ENCODE measurements around the gene HORMAD2.

HORMAD2 gene, protein sequence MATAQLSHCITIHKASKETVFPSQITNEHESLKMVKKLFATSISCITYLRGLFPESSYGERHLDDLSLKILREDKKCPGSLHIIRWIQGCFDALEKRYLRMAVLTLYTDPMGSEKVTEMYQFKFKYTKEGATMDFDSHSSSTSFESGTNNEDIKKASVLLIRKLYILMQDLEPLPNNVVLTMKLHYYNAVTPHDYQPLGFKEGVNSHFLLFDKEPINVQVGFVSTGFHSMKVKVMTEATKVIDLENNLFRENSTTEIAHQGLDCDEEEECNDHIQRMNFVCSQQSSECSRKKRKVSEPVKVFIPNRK

GRCh38 chr22:30079952-30080533, at the start of gene HORMAD2:
TSS of gene HORMAD2 (plus strand) at chr22:30080464. CDS start at chr22:30093953, 13,489 bp downstream.
- peak; percentile 33 for DNase-seq (ENCODE audit: low spot score)

- no peak for DNase-seq (ENCODE audit: low spot score)
These were observed 48.9 kb upstream of the HORMAD2 start for GRCh38 chr22:30031328-30031727.

GRCh38 chr22:30031764-30032455, 48.4 kb upstream of the HORMAD2 start:
- DNase-seq (ENCODE audit: low spot score) = no peak

- DNase-seq (ENCODE audit: low spot score) = no peak
These were observed 47.1 kb upstream of the HORMAD2 start for GRCh38 chr22:30033137-30033536.

- DNase-seq (ENCODE audit: low spot score) = no peak
These were observed 46.4 kb upstream of the HORMAD2 start for GRCh38 chr22:30033901-30034300.

DNA sequence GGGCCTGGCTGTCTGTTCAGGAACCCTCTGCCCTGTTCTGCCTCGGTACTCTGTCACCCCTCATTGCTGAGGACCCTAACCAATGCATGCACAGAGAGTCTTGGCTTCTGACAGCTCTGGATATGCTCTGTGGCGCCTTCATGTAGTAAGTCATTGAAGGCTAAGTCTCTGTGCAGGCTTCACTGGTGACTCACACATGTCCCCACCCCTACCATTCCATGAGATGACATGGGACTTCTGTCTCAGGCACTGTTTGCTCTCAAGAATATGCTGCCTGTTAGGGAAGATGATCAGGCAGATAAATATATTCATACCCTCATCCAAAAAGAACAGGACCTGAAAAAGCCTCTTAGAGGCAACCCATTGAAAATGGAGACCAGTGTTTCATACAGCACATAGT, 43.6 kb upstream of the HORMAD2 start:
- DNase-seq (ENCODE audit: low spot score) = peak; percentile 61

GRCh38 chr22:30038219-30038618, 42.0 kb upstream of the HORMAD2 start:
- DNase-seq (ENCODE audit: low spot score) = peak; percentile 62

DNA sequence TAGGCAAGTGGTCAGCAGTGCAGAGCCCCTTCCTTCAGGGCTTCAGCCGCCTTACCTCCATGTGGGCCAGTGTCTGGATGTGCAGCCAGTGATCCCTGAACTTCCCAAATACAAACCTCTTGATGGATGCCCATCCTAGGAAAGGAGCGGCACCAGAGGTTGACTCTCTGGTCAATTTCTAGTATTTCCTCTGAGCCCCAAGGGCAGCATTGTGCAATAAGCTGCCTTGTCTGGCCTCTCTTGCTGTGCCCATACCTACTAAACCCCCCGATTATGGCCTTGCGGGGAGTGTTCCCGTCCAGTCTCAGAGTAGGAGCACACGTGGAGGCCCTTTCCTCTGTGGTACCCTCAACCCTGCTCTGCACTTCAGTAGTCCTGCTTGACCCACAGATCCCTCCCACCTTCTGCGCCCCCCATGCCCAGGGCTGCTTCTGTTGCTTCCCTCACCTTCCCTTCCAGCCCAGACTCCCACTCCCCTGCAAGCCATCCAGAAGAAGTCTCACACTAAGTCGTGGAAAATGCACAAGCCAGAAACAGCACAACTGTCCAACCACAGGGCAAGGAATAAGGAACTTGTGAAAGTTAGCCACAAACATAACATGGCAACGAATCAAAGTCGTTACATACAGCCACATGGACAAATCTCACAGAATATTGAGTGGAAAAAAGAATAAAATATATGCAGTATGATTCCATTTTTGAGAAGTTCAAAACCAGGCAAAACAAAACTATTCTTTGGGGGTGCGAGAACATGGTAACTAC, 39.6 kb upstream of the HORMAD2 start:
- no peak for DNase-seq (ENCODE audit: low spot score)

DNA sequence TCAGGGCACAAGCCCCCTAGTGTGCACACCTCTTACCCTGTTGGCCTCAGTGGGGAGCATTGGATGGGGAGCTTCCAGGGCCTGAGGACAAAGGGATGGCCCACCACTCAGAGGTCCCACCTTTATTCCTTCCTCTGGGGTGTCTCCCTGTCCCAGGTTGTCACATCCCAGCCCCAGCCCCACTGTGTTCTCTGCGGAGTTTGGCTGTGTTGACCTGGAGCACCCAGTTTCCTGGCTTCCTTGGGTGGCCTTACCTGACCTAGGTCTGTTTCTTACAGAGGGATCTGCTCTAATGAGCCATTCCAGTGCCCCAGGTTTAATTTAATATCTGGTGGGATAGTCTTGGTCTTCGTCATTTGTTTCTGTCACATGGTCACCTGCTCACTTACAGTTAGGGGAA, 38.8 kb upstream of the HORMAD2 start:
- DNase-seq (ENCODE audit: low spot score) = no peak

GRCh38 chr22:30041881-30042280, 38.4 kb upstream of the HORMAD2 start:
- DNase-seq (ENCODE audit: low spot score) = no peak

GRCh38 chr22:30043161-30043560, 37.1 kb upstream of the HORMAD2 start:
- no peak for DNase-seq (ENCODE audit: low spot score)

- peak; percentile 87 for DNase-seq (ENCODE audit: low spot score)
These were observed 35.9 kb upstream of the HORMAD2 start for GRCh38 chr22:30044369-30044768.

DNA sequence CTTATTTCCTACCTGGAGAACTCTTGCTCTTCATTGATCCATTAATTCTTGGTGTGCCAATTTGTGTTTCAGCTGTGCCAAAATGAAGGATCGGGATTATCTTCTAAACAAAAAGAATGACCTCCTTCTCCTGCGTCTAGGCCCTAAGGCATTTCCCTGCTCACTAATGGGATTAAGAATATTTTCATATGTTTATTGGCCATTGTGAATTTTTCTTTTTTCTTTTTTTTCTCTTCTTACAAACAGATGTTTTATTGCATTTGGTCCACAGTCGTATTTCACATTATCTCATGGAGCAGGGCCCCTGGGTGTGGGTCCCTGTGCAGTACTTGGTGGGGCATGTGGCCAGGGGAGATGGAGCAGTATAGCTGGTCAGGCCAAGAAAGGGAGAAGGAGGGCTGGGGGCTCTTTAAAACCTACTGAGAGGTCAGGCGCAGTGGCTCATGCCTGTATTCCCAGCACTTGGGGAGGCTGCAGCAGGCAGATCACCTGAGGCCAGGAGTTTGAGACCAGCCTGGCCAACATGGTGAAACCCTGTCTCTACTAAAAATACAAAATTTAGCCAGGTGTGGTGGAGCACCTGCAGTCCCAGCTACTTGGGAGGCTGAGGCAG, 35.3 kb upstream of the HORMAD2 start:
- no peak for DNase-seq (ENCODE audit: low spot score)

- no peak for DNase-seq (ENCODE audit: low spot score)
These were observed 34.8 kb upstream of the HORMAD2 start for GRCh38 chr22:30045494-30045887.

GRCh38 chr22:30045901-30046715, 34.2 kb upstream of the HORMAD2 start:
- DNase-seq (ENCODE audit: low spot score) = no peak

DNA sequence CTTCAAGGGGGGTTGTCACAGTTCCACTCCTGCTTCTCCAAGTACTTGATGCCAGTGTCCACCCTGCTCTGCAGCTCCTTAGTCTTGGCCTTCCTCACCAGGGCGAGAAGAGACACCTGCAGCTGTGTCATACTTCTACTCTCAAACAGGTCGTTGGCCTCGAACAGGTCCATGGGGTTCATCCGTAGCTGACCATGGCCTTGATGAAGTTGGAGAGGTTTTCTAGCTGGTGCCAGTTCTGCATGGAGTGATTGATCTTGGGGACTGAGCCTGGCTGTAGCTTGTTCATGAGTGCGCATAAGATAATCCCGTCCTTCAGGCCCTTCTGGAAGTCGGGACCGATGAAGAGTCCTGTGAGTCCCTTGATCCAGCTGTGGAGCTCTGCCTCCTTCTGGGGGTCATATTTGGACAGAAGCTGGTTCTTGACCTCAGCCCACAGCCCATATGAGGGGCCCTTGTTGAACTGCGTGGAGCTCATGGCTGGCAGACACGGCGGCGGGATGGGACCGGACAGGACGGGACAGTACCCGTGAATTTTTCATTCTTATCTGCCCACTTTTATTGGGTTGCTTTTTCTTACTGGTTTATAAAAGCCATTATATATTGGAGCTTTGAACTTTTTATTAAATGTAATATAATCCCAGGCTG, 33.4 kb upstream of the HORMAD2 start:
- no peak for DNase-seq (ENCODE audit: low spot score)

GRCh38 chr22:30047364-30047738, 32.9 kb upstream of the HORMAD2 start:
- no peak for DNase-seq (ENCODE audit: low spot score)

- DNase-seq (ENCODE audit: low spot score) = no peak
These were observed 31.6 kb upstream of the HORMAD2 start for GRCh38 chr22:30048681-30049080.

GRCh38 chr22:30054067-30054763, 26.0 kb upstream of the HORMAD2 start:
- DNase-seq (ENCODE audit: low spot score) = no peak

GRCh38 chr22:30054764-30055069, 25.5 kb upstream of the HORMAD2 start:
- no peak for DNase-seq (ENCODE audit: low spot score)

Data from AG20443 (cell line).